Liver (tissue), 3 donors: ENCODE measurements around the gene ADGRF1.

ENCODE experiments used
- CTCF ChIP-seq: fragments of 150-350 bp; IDR thresholded peaks from 2 replicates; pipeline ENCODE4 v1.5.1; 2017; ENCODE audit warnings: improper control_type of control experiment, low read depth, low read length; ENCODE audit not compliant: missing input control
- REST ChIP-seq: IDR thresholded peaks from 2 replicates; pipeline ENCODE4 v1.6.1; 2016; ENCODE audit warnings: antibody characterized with exemption, mild to moderate bottlenecking
- SP1 ChIP-seq: IDR thresholded peaks from 2 replicates; pipeline ENCODE4 v1.6.1; 2018; ENCODE audit warnings: antibody characterized with exemption, mild to moderate bottlenecking
- TAF1 ChIP-seq: conservative IDR thresholded peaks from 2 replicates; pipeline ENCODE4 v1.6.1; 2016; ENCODE audit warnings: antibody characterized with exemption, mild to moderate bottlenecking
- donor health status: healthy.
- donor health status: healthy.

GRCh38 chr6:47028835-47029360, 13.2 kb downstream of the ADGRF1 start:
- TF ChIP-seq CTCF (no peak), TAF1 (no peak), REST (no peak), SP1 (no peak)
